ENCODE results near the gene RNF128.
"Not testable (repeated sequence)": the region's sequence is repeated elsewhere in the genome, so short reads cannot be mapped to it uniquely, and the experiment has no call there.

RNF128 gene

DNA sequence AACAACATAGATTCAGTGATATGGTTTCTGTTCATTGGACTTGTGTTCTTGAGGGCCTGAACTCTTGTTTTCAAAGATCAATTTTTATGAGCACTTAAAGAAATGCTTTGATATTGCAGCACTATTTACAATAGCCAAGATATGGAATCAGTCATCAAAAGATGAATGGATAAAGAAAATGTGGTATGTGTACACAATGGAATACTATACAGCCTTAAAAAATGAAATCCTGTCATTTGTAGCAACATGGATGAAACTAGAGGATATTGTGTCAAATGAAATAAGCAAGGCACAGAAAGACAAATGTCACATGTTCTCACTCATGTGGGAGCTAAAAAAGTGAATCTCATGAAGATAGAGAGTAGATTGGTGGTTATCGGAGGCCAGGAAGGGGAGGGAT, 21.9 kb downstream of the RNF128 start:
- no peak for DNase-seq

DNA sequence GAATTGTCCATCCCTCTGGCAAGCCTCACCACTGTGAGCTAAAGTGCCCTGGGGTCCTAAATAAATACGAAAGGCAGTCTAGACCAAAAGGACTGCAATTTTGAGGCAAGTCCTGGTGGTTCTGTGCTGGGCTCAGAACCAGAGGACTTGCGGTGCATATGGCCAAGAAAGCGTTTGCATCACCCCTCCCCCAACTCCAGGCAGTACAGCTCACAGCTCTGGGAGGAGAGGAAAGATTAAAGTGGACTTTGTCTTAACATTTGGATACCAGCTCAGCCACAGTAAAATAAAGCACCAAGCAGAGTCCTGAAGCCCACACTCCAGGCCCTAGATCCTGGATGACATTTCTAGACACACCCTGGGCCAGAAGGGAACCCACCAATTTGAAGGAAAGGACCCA, 24.9 kb downstream of the RNF128 start:
- DNase-seq: no peak

DNA sequence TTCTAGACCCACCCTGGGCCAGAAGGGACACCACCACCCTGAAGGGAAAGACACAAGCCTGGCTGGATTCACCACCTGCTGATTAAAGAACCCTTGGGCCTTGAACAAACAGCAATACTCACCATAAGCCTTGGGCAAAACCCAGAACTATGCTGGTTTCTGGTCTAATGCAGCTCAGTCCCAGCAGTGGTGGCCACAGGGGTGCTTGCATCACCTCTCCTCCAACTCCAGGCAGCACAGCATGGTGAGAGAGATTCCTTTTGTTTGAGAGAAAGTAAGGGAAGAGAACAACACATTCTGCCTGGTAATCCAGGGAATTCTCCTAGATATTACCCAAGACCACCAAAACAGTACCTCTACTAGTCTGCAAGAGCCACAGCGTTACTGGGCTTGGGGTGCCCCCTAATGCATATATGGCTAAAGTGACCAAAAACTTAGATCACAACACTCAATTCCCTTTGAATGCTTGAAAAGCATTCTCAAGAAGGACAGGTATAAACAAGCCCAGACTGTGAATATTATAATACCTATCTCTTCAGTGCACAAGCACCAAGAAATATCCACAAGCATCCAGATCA, 25.7 kb downstream of the RNF128 start:
- DNase-seq: no peak

DNA sequence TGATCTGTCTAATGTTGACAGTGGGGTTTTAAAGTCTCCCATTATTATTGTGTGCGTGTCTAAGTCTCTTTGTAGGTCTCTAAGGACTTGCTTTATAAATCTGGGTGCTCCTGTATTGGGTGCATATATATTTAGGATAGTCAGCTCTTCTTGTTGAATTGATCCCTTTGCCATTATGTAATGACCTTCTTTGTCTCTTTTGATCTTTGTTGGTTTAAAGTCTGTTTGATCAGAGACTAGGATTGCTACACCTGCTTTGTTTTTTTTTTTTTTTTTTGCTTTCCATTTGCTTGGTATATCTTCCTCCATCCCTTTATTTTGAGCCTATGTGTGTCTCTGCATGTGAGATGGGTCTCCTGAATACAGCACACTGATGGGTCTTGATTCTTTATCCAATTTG, 42.8 kb downstream of the RNF128 start:
- DNase-seq: not testable (repeated sequence)

DNA sequence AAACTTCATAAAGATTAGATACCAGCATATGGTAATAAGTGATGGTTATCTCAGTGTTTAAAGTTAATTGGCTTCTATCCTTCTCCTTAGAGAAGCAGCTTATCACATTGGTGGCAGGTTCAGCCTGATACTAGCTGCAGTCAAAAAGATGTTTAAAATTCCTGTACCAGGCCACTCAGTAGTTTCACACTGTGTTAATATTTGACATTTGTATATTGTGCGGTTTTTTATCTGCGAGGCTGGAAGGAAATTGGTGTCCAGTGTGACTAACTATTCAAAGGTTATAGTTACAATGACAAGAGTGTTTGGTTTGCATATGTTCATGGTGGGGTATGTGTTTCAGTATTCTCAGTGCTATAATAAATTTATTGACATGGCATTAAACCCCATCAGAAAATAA, 48.5 kb downstream of the RNF128 start:
- no peak for DNase-seq

DNA sequence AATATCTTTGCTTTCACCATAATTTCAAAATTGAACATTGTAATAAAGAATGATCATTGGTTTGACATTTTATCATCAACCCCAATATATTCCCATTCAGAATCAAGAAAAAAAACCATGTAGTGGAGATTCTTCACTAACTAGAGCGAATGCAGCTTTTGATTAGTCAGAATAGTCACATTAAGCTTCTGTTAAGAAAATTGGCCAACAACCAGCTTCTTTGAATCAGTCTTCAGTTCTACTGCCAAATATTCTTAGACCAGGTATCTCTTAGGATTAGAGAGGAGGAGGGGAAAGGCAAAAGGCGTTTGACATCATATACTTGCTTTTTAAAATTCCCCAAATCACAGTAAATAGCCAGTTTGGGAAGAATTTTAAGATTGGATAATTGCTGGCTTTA, 53.8 kb downstream of the RNF128 start:
- DNase-seq: no peak

DNA sequence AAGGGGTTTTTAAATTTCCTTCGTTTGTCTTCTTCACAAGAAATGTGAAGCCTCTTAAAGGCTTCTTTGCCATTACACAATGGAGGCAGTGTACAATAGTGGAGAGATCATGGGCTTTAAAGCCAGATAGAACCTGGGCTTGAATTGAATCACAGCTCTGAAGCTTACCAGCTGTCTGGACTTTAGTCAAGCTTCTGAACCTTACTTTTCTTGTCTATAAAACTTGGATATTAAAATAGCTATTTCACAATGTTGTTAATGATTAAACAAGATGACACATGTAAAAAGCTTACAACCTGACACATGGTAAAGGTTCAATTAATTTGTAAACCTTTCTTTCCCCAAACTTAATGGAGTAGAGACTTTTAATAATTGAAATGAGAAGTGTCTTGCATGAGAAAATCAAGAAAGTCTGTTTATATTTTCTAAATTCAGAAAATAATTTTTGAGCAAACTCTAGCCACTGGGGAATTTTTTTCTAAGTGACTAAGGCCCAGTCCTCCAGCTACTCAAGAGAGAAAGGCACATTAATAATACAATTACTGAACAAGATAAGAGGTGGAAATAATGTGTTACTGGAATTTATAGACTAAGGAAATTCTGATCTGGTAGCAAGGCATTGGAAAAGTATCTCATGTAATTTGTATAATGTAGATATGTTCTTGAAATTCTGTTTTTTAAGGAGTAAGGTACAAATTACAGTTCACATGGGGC, 54.3 kb downstream of the RNF128 start:
- DNase-seq: no peak

DNA sequence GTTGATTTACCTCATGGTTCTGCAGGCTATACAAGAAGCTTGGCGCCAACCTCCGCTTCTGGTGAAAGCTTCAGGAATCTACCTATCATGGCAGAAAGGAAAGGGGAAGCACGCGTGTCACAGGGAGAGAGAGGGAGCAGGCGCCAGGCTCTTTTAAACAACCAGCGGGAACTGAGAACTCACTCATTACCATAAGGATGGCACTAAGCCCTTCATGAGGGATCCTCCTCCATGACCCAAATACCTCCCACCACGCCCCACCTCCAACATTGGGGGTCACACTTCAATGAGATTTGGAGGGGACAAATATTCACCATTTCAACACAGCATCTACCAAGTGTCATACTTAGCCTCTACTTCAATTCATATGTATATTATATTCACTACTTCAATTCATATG, 57.2 kb downstream of the RNF128 start:
- no peak for DNase-seq

DNA sequence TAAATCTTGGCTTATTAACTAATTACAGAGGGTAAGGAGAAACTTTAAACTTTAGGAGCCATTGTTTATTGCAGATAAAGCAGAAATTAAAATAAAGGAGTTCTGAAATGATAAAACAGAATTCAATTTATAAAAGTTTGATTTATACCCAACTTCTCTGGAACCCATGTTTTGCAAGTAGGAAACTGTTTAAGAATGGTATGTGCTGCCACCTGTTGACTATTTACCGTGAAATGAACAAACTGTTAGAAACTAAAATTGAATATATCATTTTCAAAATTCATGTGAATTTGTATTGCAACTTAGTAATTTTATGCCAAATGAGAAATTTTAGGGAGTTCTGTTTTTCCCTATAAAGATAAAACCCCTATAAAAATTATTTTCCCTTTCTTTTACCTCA, 65.0 kb downstream of the RNF128 start:
- DNase-seq: peak in 1 of 2 experiments; percentile 14

DNA sequence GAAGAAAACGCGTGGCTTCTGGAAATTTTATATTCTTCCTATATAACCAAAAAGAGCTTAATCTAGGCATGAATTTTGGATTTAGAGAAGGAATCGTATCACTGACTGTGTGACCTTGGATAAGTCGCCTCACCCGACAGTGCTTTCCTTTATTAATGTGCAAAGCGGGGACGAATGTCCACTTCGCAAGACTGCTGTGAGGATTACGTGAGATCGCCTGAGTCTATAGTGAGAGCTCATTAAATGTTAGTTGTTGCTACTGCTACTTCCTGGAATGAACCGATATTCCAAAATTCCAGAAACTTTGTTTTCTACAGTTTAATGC, 75.5 kb downstream of the RNF128 start:
- DNase-seq: peak in 1 of 2 experiments; percentile 64

DNA sequence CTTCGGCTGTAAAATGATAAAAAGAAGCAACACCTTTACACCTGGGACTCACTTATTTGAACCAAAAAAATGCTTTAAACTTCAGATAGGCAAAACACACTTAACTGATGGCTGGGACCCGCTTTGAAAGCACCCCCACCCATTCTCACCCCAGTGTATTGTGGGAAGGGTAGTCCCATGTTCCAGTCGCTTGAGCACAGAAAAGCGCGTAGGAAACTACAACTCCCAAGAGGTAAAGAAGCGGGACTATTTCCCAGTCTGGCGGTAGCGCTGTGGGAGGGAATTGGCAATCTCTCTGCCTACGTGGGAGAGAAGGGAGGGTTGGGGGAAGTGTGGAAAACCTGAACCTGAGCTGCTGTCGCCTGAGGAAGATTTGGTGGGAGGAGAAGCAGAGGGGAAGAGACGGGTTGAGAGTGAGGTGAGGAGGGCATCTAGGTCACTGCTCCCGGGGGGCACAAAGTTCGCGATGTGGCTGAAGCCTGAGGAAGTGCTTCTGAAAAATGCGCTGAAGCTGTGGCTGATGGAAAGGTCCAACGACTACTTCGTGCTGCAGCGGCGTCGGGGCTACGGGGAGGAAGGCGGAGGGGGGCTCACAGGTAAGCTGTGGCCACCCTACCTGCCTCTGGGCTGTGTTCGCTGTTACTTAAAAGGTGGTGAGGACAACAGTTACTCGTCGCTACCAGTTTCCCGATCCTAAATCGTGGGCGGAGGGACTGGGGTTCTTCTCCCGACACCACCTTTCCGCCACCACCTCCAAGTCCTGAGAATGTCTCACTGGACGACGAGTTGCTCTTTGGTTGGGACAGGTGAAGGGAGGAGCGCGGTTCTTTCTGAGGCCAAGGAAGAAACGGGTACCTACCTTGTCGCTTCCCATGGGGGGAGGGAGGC, 76.1 kb downstream of the RNF128 start, which contains the start of gene TBC1D8B:
TSS of gene TBC1D8B (plus strand) at position 286 of the 888 bp plus-strand sequence. CDS start at position 467, 181 bp downstream.
- DNase-seq: peak; percentile 95 to 98

DNA sequence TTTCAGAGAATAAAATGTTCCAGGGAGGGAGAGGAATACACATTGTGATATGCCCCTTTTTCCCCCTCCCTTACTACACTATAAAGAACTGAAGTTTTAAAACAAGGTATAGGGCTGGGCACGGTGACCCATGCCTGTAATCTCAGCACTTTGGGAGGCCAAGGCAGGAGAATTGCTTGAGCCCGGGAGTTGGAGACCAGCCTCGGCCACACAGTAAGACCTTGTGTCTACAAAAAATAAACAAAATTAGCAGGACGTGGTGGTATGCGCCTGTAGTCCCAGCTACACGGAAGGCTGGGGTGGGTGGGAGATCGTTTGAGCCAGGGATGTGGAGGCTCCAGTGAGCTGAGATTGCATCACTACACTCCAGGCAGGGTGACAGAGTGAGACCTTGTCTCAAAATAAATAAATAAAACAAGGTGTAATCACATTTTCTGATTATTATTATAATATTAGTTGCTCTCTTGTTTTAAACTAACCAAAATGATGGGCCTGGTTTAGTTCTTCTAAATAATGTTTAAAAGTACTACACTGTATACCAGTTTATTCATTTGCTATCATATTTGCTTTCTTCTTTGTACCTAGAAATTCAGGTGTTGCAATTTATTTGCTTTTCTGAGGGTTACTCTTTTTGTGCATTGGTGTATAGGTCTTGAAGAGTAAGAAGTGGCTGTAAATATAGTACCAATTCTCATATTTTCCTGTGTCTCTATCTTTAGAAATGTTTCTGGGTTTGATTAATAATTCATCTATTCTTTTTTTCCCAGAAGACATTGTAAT, 84.8 kb downstream of the RNF128 start:
- no peak for DNase-seq

DNA sequence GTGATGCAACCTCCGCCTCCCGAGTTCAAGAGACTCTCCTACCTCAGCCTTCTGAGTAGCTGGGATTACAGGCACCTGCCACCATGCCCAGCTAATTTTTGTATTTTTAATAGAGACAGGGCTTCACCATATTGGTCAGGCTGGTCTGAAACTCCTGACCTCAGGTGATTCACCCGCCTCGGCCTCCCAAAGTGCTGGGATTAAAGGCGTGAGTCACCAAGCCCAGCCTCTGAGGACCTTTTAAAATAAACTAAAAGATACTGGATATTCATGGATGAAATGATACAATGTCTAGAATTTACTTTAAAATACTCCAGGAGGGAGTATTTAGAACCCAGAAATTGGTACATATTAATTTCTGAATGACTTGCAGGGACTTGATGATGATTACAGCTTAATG, 86.4 kb downstream of the RNF128 start:
- not testable (repeated sequence) for DNase-seq

DNA sequence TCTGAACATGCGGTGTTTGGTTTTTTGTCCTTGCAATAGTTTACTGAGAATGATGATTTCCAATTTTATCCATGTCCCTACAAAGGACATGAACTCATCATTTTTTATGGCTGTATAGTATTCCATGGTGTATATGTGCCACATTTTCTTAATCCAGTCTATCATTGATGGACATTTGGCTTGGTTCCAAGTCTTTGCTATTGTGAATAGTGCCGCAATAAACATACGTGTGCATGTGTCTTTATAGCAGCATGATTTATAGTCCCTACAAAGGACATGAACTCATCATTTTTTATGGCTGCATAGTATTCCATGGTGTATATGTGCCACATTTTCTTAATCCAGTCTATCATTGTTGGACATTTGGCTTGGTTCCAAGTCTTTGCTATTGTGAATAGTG, 87.6 kb downstream of the RNF128 start:
- not testable (repeated sequence) for DNase-seq

Measured in NCI-H2081 (cell line).